GM12878 (cell line): ENCODE results near the gene SPRN. TPM values are rescaled to one million over a fixed set of nuclear protein-coding genes. Genes with fewer than 3 reads are reported as not detected.

ENCODE experiments used
- ATAC-seq: fragments of 200-7000 bp; cut with Tn5 transposase; 3 replicates; pipeline ENCODE4 v1.9.1; 2020; ENCODE audit warnings: mild to moderate bottlenecking, moderate library complexity
- BruUV-seq: library from RNA; stranded (reverse); fragments of 400-500 nt; replicated peaks from 2 replicates; lab custom pipeline; 2021; lab: Mats Ljungman, UMichigan
- CTCF ChIA-PET: fragments of 300-600 bp; sonication (Branson Sonifier 250); formaldehyde crosslinking; extraction: SDS; loops from one replicate; lab custom pipeline; 2021; ENCODE audit warnings: inconsistent platforms; lab: Yijun Ruan, JAX
- POLR2A ChIA-PET: fragments of 350-600 bp; formaldehyde crosslinking; extraction: SDS; loops from one replicate; lab custom pipeline; 2021; ENCODE audit warnings: inconsistent platforms; lab: Charles Lee
- RAD21 ChIA-PET: fragments of 300-600 bp; sonication (Branson Sonifier 250); formaldehyde crosslinking; loops from one replicate; lab custom pipeline; 2023; ENCODE audit warnings: antibody characterized with exemption; ENCODE audit not compliant: unreplicated experiment; lab: Charles Lee
- SMC1A ChIA-PET: fragments of 300-600 bp; sonication (Branson Sonifier 250); formaldehyde crosslinking; loops from one replicate; lab custom pipeline; 2023; ENCODE audit not compliant: unreplicated experiment, uncharacterized antibody; lab: Charles Lee
- DNase-seq: peaks from one replicate; pipeline ENCODE4 v3.0.0-alpha.2; 2011; ENCODE audit warnings: low read depth, low spot score
- FAIRE-seq: peaks from 3 replicates; lab custom pipeline; 2011; peaks lifted over from hg19 to GRCh38; lab: Jason Lieb, UNC
- H2AFZ ChIP-seq: 2 replicates; pipeline ENCODE4 v1.6.0; 2011; ENCODE audit warnings: low read depth, low read length, control low read depth; ENCODE audit not compliant: control insufficient read depth
- H3K27ac ChIP-seq: 2 replicates; pipeline ENCODE4 v1.5.1; 2011; ENCODE audit warnings: control low read depth; ENCODE audit not compliant: control insufficient read depth, insufficient read depth
- H3K27me3 ChIP-seq, 2 experiments: replicated peaks in 1 of 2; 2 replicates each; pipeline versions ENCODE4 v1.6.0 to v1.6.1; 2011; ENCODE audit warnings: low read length in 1 of 2; ENCODE audit not compliant: control insufficient read depth in 2 of 2, insufficient read depth in 2 of 2
- H3K36me3 ChIP-seq, 2 experiments: 2 replicates each; pipeline ENCODE4 v1.5.1; 2011; ENCODE audit warnings: low read length in 1 of 2; ENCODE audit not compliant: control insufficient read depth in 2 of 2, insufficient read depth in 2 of 2
- H3K4me1 ChIP-seq: 2 replicates; pipeline ENCODE4 v1.6.1; 2011; ENCODE audit warnings: mild to moderate bottlenecking, low read length, moderate library complexity, mixed read lengths; ENCODE audit not compliant: control insufficient read depth, insufficient read depth
- H3K4me2 ChIP-seq: 2 replicates; pipeline ENCODE4 v1.6.0; 2011; ENCODE audit warnings: control low read depth; ENCODE audit not compliant: control insufficient read depth, insufficient read depth
- H3K4me3 ChIP-seq: fragments of 200-600 bp; sonication (generic); 2 replicates; pipeline ENCODE4 v1.5.1; 2016
- H3K79me2 ChIP-seq: 2 replicates; pipeline ENCODE4 v1.6.0; 2011; ENCODE audit warnings: low read length; ENCODE audit not compliant: control insufficient read depth, insufficient read depth
- H3K9ac ChIP-seq: 2 replicates; pipeline ENCODE4 v1.8.0; 2011; ENCODE audit warnings: low read length, control low read depth, mixed read lengths; ENCODE audit not compliant: control insufficient read depth, insufficient read depth
- H3K9me3 ChIP-seq: replicated peaks from 3 replicates; pipeline ENCODE4 v1.5.1; 2011; ENCODE audit warnings: mild to moderate bottlenecking, low read length; ENCODE audit not compliant: control insufficient read depth, insufficient read depth
- H4K20me1 ChIP-seq: 2 replicates; pipeline ENCODE4 v1.6.0; 2011; ENCODE audit not compliant: control insufficient read depth, insufficient read depth
- HDAC2 ChIP-seq: fragments of 200-600 bp; sonication (generic); IDR thresholded peaks from 2 replicates; pipeline ENCODE4 v1.6.1; 2017
- MYC ChIP-seq: IDR thresholded peaks from 2 replicates; pipeline ENCODE4 v1.6.1; 2011; ENCODE audit warnings: mild to moderate bottlenecking, low read length, moderate library complexity, inconsistent platforms; ENCODE audit not compliant: insufficient read depth, insufficient replicate concordance, insufficient read length, severe bottlenecking
- POLR2AphosphoS5 ChIP-seq: IDR thresholded peaks from 2 replicates; pipeline ENCODE4 v1.6.1; 2011; ENCODE audit warnings: mild to moderate bottlenecking, low read length, inconsistent platforms
- RBBP5 ChIP-seq: fragments of 200-600 bp; sonication (generic); conservative IDR thresholded peaks from 2 replicates; pipeline ENCODE4 v1.6.1; 2016
- REST ChIP-seq: IDR thresholded peaks from 2 replicates; pipeline ENCODE4 v1.6.1; 2012; ENCODE audit warnings: mild to moderate bottlenecking, low read depth, low read length
- RUNX3 ChIP-seq: IDR thresholded peaks from 2 replicates; pipeline ENCODE4 v1.6.1; 2012; ENCODE audit warnings: low read length, inconsistent platforms
- SPI1 ChIP-seq: IDR thresholded peaks from 2 replicates; pipeline ENCODE4 v1.6.1; 2011; ENCODE audit warnings: low read depth, mild to moderate bottlenecking, low read length, moderate library complexity, borderline replicate concordance; ENCODE audit not compliant: insufficient read depth
- SREBF1 ChIP-seq: IDR thresholded peaks from 2 replicates; pipeline ENCODE4 v1.6.1; 2012; ENCODE audit warnings: mild to moderate bottlenecking, low read length
- YY1 ChIP-seq: IDR thresholded peaks from 2 replicates; pipeline ENCODE4 v1.6.1; 2011; ENCODE audit warnings: low read depth, mild to moderate bottlenecking, low read length
- whole genome bisulfite sequencing: methylation state at CpG from one replicate; pipeline ENCODE4 v1.1.6; 2016; ENCODE audit warnings: low lambda C conversion rate; ENCODE audit not compliant: insufficient replicate concordance, insufficient coverage; ENCODE audit errors: missing lambda C conversion rate; 5-methylcytosine and 5-hydroxymethylcytosine counted together
- in situ Hi-C: fragments of 300-500 bp; cut with MboI; formaldehyde crosslinking; loops from 9 replicates; pipeline ENCODE4 v1.14.3; 2018; ENCODE audit warnings: mixed read lengths
- intact Hi-C: fragments of 100-400 bp; cut with micrococcal nuclease; formaldehyde crosslinking; loops from one replicate; pipeline ENCODE4 v1.14.2; 2022; ENCODE audit not compliant: unreplicated experiment
- polyA plus RNA-seq, 11 experiments: library from polyadenylated mRNA; depleted of rRNA in 4 of 11; unstranded in 6 of 11; stranded (reverse) in 5 of 11; fragments of >200 nt; fragmentation: Nextera tagmentation in 4 of 11; fragmentation: Illumina TruSeq in 1 of 11; extraction: Ambion mirVana in 4 of 11; extraction: Trizol in 1 of 11; gene quantifications; 1 replicate in 1 of 11; 2 replicates in 10 of 11; pipeline versions ENCODE4 v1.2.1 to v1.2.3, GENCODE V29; 2011 to 2016; ENCODE audit warnings: inconsistent platforms in 2 of 11, missing spikeins in 2 of 11, low read depth in 1 of 11
- total RNA-seq, 4 experiments: library from RNA; depleted of rRNA in 3 of 4; stranded (reverse); fragments of >200 nt in 3 of 4; fragmentation: Illumina TruSeq in 1 of 4; extraction: Trizol in 1 of 4; gene quantifications; 2 replicates each; pipeline versions ENCODE4 v1.2.1 to v1.2.3, GENCODE V29; 2013 to 2021
- TF ChIP-seq, protein P1 (sequence below): fragments of 150-350 bp; IDR thresholded peaks from 2 replicates; pipeline ENCODE4 v1.6.1; 2014; ENCODE audit warnings: mild to moderate bottlenecking, low read depth, low read length
- TF ChIP-seq, protein P2 (sequence below): fragments of 450-650 bp; IDR thresholded peaks from 2 replicates; pipeline ENCODE4 v1.6.1; 2017; ENCODE audit warnings: antibody characterized with exemption, mild to moderate bottlenecking, moderate library complexity

Gene SPRN
- total and polyA plus RNA-seq, 10 of the 15 experiments (the other 5 are each of a cell fraction or from before 2014, with no cell fraction given): 0.03 to 0.96 (median 0.46) TPM; not detected in 6

GRCh38 chr10:133375357-133376115 is 48.9 kb downstream of the SPRN start:
- ChIA-PET SMC1A (interaction anchor here (1.2 kb wide), 1 partner anchor 12 kb away, joined by 3 read pairs; no protein-coding TSS in a partner anchor), POLR2A (no interaction called here), CTCF (interaction anchor here (0.9 to 1.7 kb wide), 2 partner anchors 13 to 46 kb away, joined by 5 to 7 read pairs; no protein-coding TSS in a partner anchor), RAD21 (no interaction called here)
- H4K20me1 ChIP-seq: no peaks in the 10 kb centered on the region
- no peak overlapping the region for H3K4me2 ChIP-seq
- H3K9ac ChIP-seq: no peak overlapping the region
- DNase-seq (no peak), ATAC-seq (no peak), FAIRE-seq (no peak)
- no peaks in the 10 kb centered on the region for H3K27me3 ChIP-seq
- peaks cover 14% of the 10 kb centered on the region for H3K4me1 ChIP-seq
- 84% methylated on average over 12 of the region's 12 CpGs for WGBS
- H3K36me3 ChIP-seq: no peaks in the 10 kb centered on the region
- H2AFZ ChIP-seq: no peak overlapping the region
- TF ChIP-seq HDAC2 (no peak), RUNX3 (no peak), REST (no peak), SPI1 (no peak), RBBP5 (no peak), SREBF1 (no peak), YY1 (no peak), MYC (no peak), POLR2AphosphoS5 (no peak)
- TF ChIP-seq, protein P1, sequence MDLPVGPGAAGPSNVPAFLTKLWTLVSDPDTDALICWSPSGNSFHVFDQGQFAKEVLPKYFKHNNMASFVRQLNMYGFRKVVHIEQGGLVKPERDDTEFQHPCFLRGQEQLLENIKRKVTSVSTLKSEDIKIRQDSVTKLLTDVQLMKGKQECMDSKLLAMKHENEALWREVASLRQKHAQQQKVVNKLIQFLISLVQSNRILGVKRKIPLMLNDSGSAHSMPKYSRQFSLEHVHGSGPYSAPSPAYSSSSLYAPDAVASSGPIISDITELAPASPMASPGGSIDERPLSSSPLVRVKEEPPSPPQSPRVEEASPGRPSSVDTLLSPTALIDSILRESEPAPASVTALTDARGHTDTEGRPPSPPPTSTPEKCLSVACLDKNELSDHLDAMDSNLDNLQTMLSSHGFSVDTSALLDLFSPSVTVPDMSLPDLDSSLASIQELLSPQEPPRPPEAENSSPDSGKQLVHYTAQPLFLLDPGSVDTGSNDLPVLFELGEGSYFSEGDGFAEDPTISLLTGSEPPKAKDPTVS: no peak
- TF ChIP-seq, protein P2, sequence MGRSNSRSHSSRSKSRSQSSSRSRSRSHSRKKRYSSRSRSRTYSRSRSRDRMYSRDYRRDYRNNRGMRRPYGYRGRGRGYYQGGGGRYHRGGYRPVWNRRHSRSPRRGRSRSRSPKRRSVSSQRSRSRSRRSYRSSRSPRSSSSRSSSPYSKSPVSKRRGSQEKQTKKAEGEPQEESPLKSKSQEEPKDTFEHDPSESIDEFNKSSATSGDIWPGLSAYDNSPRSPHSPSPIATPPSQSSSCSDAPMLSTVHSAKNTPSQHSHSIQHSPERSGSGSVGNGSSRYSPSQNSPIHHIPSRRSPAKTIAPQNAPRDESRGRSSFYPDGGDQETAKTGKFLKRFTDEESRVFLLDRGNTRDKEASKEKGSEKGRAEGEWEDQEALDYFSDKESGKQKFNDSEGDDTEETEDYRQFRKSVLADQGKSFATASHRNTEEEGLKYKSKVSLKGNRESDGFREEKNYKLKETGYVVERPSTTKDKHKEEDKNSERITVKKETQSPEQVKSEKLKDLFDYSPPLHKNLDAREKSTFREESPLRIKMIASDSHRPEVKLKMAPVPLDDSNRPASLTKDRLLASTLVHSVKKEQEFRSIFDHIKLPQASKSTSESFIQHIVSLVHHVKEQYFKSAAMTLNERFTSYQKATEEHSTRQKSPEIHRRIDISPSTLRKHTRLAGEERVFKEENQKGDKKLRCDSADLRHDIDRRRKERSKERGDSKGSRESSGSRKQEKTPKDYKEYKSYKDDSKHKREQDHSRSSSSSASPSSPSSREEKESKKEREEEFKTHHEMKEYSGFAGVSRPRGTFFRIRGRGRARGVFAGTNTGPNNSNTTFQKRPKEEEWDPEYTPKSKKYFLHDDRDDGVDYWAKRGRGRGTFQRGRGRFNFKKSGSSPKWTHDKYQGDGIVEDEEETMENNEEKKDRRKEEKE: no peak
- no peak overlapping the region for H3K4me3 ChIP-seq
- no peak overlapping the region for H3K27ac ChIP-seq
- in situ Hi-C loops: no loop called here
- intact Hi-C loops: no loop called here
- H3K9me3 ChIP-seq: no peaks in the 10 kb centered on the region
- peaks cover 8% of the 10 kb centered on the region for H3K79me2 ChIP-seq
- no TSS peak for BruUV-seq
